ENCODE results near the gene CACNG1. TPM values are rescaled to one million over a fixed set of nuclear protein-coding genes. Genes with fewer than 3 reads are reported as not detected.

Gene CACNG1
- total and polyA plus RNA-seq, 2 of the 4 experiments (the other 2 are of a cell fraction) = not detected

DNA sequence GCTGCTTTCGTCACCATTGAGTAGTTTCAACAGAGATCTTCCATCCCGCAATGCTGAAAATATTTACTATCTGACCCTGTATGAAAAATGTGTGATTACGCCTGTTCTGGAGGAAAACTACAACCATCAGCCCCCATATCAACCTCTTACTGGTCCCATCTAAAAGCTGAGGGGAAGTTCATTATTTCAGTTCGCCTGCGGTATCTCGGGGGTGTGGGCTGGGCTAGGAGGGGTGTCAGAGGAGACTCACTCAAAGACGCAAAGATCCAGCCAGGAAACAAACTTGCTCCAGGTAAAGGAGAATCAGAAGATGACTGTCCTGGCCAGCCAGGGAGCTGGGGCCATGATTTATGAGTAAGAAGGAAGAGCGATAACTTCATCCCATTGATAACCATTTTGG is 13.7 kb downstream of the CACNG1 start:
- H2BK120ac ChIP-seq (ENCODE audit: low read depth, low read length) = no peak overlapping the region
- H3K4me3 ChIP-seq (ENCODE audit: insufficient read depth, low read depth, low read length) = no peak overlapping the region
- 0 out of 2 replicates have a peak, but pooled peaks cover 4% of the 10 kb centered on the region for H4K20me1 ChIP-seq (ENCODE audit: insufficient read depth, low read length)
- H2BK20ac ChIP-seq (ENCODE audit: low read depth, low read length) = no peak overlapping the region
- DNase-seq (no peak), ATAC-seq (ENCODE audit: low read depth) (no peak)
- no peaks in the 10 kb centered on the region for H3K9me3 ChIP-seq (ENCODE audit: control insufficient read depth, insufficient read depth, low read length)
- no peak overlapping the region for H3K4ac ChIP-seq (ENCODE audit: low read depth, low read length)
- BruUV-seq (replicated peaks) = no TSS peak
- no peaks in the 10 kb centered on the region for H3K36me3 ChIP-seq (ENCODE audit: control insufficient read depth, insufficient read depth, low read length)
- H4K8ac ChIP-seq (ENCODE audit: low read depth in 2 of 2, low read length in 2 of 2) = no peak overlapping the region
- TF ChIP-seq MAZ (IDR thresholded peaks at IDR 0.05; ENCODE audit: borderline replicate concordance, low read depth, low read length) (no peak), MAFK (IDR thresholded peaks at IDR 0.05; ENCODE audit: low read depth, low read length) (no peak), SMC3 (IDR thresholded peaks at IDR 0.05; ENCODE audit: low read depth, low read length) (no peak), CHD1 (IDR thresholded peaks at IDR 0.05; ENCODE audit: low read depth, low read length) (no peak)
- H4K91ac ChIP-seq (ENCODE audit: insufficient read depth, low read depth, low read length) = no peak overlapping the region
- H3K4me2 ChIP-seq (ENCODE audit: low read depth, low read length) = no peak overlapping the region
- peaks cover 1% of the 10 kb centered on the region; the same call in 1 of the 2 replicates for H3K4me1 ChIP-seq (ENCODE audit: control insufficient read depth, insufficient read depth, low read length)
- H3K14ac ChIP-seq (replicated peaks; ENCODE audit: low read depth, low read length) = no peak overlapping the region
- no peak overlapping the region for H3K18ac ChIP-seq (ENCODE audit: low read depth, low read length)
- no CpG with 5 or more reads among the region's 8 CpGs for WGBS, 2 experiments (ENCODE audit: extremely low coverage in 2 of 2, insufficient read length in 1 of 2)
- no peaks in the 10 kb centered on the region for H3K79me1 ChIP-seq (ENCODE audit: low read depth in 1 of 2, low read length in 2 of 2)
- no peak overlapping the region for H2BK15ac ChIP-seq (ENCODE audit: low read depth, low read length)
- H2AK5ac ChIP-seq (ENCODE audit: low read depth, low read length) = no peak overlapping the region
- ChIA-PET CTCF (no interaction called here), POLR2A (ENCODE audit: unreplicated experiment) (no interaction called here)
- no peak overlapping the region for H3K27ac ChIP-seq (ENCODE audit: insufficient read depth, low read length)
- no peak overlapping the region for H3K23ac ChIP-seq (ENCODE audit: low read depth, low read length)
- in situ Hi-C loops (cut with MboI; ENCODE audit: low sequenced_read_pairs) = no loop called here
- dilution Hi-C loops (cut with HindIII; ENCODE audit: low sequenced_read_pairs, unreplicated experiment) = no loop called here
- no peak overlapping the region for H2AFZ ChIP-seq (replicated peaks; ENCODE audit: low read length, poor library complexity)
- peaks cover 4% of the 10 kb centered on the region; the same call in 1 of the 2 replicates for H3K27me3 ChIP-seq (ENCODE audit: control insufficient read depth, insufficient read depth, low read length)
- H2AK9ac ChIP-seq (replicated peaks; ENCODE audit: low read depth, low read length, poor library complexity) = no peak overlapping the region
- H3K9ac ChIP-seq (ENCODE audit: low read depth, low read length) = no peak overlapping the region
- no peak overlapping the region for H2BK5ac ChIP-seq (ENCODE audit: low read depth, low read length, poor library complexity, severe bottlenecking)
- H3K9me1 ChIP-seq (ENCODE audit: insufficient read depth, low read length) = peaks cover 5% of the 10 kb centered on the region
- H3K56ac ChIP-seq (ENCODE audit: extremely low read depth, insufficient read depth, low read length) = no peak overlapping the region
- no peak overlapping the region for H4K5ac ChIP-seq (ENCODE audit: low read depth, low read length)
- intact Hi-C loops (cut with micrococcal nuclease) = no loop called here

Measured in IMR-90 (cell line).